Calu3 (cell line): Measurements from ENCODE around the gene INTS1. TPM values are rescaled to one million over a fixed set of nuclear protein-coding genes. Genes with fewer than 3 reads are reported as not detected.

ENCODE experiments used
- BruUV-seq: library from RNA; stranded (reverse); fragments of 400-500 nt; replicated peaks from 2 replicates; lab custom pipeline; 2021; lab: Mats Ljungman, UMichigan
- CTCF ChIA-PET: fragments of 300-600 bp; sonication (Branson Sonifier 250); formaldehyde crosslinking; loops from one replicate; lab custom pipeline; 2022; ENCODE audit warnings: antibody characterized with exemption; lab: Charles Lee
- DNase-seq: peaks from one replicate; pipeline ENCODE4 v3.0.0; 2022
- H3K27ac Mint-ChIP-seq: one replicate; pipeline ENCODE4 v1.8.0; 2022; ENCODE audit warnings: mixed read lengths; ENCODE audit not compliant: unreplicated experiment
- H3K27me3 Mint-ChIP-seq: one replicate; pipeline ENCODE4 v1.8.0; 2022; ENCODE audit warnings: mixed read lengths; ENCODE audit not compliant: unreplicated experiment
- H3K36me3 Mint-ChIP-seq: one replicate; pipeline ENCODE4 v1.8.0; 2022; ENCODE audit warnings: mild to moderate bottlenecking, moderate library complexity, mixed read lengths; ENCODE audit not compliant: insufficient read depth, unreplicated experiment
- H3K4me1 Mint-ChIP-seq: one replicate; pipeline ENCODE4 v1.8.0; 2022; ENCODE audit warnings: mild to moderate bottlenecking, low read depth, mixed read lengths; ENCODE audit not compliant: unreplicated experiment
- H3K4me3 Mint-ChIP-seq: one replicate; pipeline ENCODE4 v1.8.0; 2022; ENCODE audit warnings: mild to moderate bottlenecking, low read depth, moderate library complexity, mixed read lengths; ENCODE audit not compliant: unreplicated experiment
- H3K9me3 Mint-ChIP-seq: one replicate; pipeline ENCODE4 v1.8.0; 2022; ENCODE audit warnings: low read depth, mixed read lengths; ENCODE audit not compliant: unreplicated experiment
- intact Hi-C: fragments of 100-400 bp; cut with micrococcal nuclease; formaldehyde crosslinking; loops from one replicate; pipeline ENCODE4 v1.10.0; 2022; ENCODE audit not compliant: unreplicated experiment
- total RNA-seq: library from RNA; stranded (reverse); gene quantifications from 2 replicates; pipeline ENCODE4 v1.2.3, GENCODE V29; 2022
- TF ChIP-seq, protein P1 (sequence below): fragments of 200-600 bp; IDR thresholded peaks from one replicate; pipeline ENCODE4 v1.8.0; 2022; ENCODE audit warnings: antibody characterized with exemption; ENCODE audit not compliant: unreplicated experiment

The INTS1 gene
- total RNA-seq, 1 experiment from 2014 or later: 192 TPM

DNA sequence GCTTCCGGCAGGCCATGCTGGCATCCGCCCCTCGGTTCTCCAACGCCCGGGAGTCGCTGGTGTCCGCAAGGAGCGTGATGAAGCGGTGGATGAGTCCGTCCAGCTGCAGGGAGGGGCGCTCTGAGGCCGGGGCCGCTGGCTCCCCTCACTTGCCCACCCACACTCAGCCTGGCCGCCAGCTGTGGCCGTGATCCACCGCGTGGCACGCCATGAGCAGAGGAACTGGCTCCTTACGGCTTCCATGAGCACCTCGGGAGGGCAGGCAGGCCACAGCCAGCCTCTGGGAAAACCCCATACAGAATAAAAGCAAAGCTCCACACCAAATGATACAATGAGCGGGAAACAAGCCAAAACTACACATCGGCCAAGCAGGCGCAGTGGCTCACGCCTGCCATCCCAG is 29.5 kb downstream of the INTS1 start:
- no peaks in the 10 kb centered on the region for H3K4me1 Mint-ChIP-seq
- intact Hi-C loops: loop anchor here (5.0 kb wide), 1 partner anchor 282 kb away; no protein-coding TSS in a partner anchor
- H3K27me3 Mint-ChIP-seq: no peaks in the 10 kb centered on the region
- DNase-seq: no peak
- peaks cover 74% of the 10 kb centered on the region for H3K36me3 Mint-ChIP-seq
- no TSS peak for BruUV-seq
- no peak overlapping the region for H3K27ac Mint-ChIP-seq
- TF ChIP-seq, protein P1, sequence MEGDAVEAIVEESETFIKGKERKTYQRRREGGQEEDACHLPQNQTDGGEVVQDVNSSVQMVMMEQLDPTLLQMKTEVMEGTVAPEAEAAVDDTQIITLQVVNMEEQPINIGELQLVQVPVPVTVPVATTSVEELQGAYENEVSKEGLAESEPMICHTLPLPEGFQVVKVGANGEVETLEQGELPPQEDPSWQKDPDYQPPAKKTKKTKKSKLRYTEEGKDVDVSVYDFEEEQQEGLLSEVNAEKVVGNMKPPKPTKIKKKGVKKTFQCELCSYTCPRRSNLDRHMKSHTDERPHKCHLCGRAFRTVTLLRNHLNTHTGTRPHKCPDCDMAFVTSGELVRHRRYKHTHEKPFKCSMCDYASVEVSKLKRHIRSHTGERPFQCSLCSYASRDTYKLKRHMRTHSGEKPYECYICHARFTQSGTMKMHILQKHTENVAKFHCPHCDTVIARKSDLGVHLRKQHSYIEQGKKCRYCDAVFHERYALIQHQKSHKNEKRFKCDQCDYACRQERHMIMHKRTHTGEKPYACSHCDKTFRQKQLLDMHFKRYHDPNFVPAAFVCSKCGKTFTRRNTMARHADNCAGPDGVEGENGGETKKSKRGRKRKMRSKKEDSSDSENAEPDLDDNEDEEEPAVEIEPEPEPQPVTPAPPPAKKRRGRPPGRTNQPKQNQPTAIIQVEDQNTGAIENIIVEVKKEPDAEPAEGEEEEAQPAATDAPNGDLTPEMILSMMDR: no peak
- CTCF ChIA-PET: interaction anchor here (0.9 to 1.7 kb wide), 13 partner anchors 12 to 299 kb away, joined by 3 to 11 read pairs (median 5); partner anchors contain the start of genes MICALL2 and TMEM184A
- no peaks in the 10 kb centered on the region for H3K9me3 Mint-ChIP-seq
- H3K4me3 Mint-ChIP-seq: no peak overlapping the region

DNA sequence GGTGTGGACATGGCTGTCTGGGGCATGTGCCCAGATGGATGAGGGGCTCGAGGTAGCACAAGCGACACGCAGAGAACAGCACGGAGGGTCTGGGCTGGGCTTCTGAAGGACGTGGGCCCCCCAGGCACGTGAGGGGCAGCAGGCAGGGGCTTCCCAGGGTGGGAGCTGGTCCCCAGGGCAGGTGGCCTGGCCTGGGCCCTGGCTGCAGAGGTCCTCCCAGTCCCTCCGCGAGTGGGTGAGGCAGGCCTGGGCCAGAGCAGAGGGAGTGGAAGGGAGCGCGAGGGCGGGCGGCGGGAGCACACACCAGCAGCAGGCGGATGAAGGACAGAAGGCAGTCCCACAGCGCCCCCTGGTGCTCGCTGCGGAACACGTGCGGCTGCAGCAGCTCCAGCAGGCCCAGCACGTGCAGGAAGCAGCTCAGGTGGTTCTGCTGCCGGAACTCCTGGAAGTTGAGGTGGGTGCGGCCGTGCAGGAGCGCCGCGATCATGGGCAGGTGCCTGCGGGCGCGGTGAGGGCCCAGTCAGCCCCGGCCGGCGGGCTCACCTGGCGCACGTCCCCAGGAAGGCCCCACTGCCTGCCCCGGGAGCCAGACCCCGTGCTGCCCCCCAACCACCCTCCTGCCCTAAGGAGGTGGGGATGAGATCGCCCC is 30.2 kb downstream of the INTS1 start:
- Mint-ChIP-seq H3K4me3 (no peak overlapping the region), H3K27me3 (no peaks in the 10 kb centered on the region), H3K36me3 (peaks cover 68% of the 10 kb centered on the region), H3K27ac (peak overlapping the region; percentile 44), H3K9me3 (no peaks in the 10 kb centered on the region), H3K4me1 (no peaks in the 10 kb centered on the region)
- CTCF ChIA-PET: interaction anchor here (0.6 to 1.7 kb wide), 14 partner anchors 11 to 298 kb away, joined by 3 to 11 read pairs (median 4); partner anchors contain the start of genes MICALL2 and TMEM184A
- TF ChIP-seq, protein P1: peak; percentile 99
- intact Hi-C loops: loop anchor here (5.0 kb wide), 1 partner anchor 282 kb away; no protein-coding TSS in a partner anchor
- no TSS peak for BruUV-seq
- DNase-seq: peak; percentile 98

DNA sequence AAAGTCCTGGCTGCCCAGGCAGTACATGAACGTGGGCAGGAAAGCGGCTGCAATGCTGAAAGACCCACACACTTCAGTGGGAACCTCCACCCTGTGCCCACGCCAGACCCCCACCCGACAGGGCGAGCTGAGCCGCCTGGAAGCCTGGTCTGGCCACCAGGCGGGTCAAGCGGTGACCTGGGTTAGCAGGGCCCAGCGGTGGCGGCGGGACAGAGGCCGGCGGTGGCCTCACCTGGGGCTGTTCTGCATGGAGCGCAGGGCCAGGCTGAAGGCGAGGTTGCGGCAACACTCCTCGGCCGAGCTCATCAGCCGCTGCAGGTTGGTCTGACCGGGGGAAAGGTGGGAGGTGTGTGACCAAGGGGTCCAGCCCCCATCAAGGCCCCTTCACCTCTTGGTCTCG is 33.3 kb downstream of the INTS1 start:
- Mint-ChIP-seq H3K9me3 (no peaks in the 10 kb centered on the region), H3K27me3 (no peaks in the 10 kb centered on the region), H3K27ac (no peak overlapping the region), H3K36me3 (peaks cover 64% of the 10 kb centered on the region), H3K4me1 (peaks cover 16% of the 10 kb centered on the region), H3K4me3 (no peak overlapping the region)
- TF ChIP-seq, protein P1: no peak
- CTCF ChIA-PET: no interaction called here
- BruUV-seq: no TSS peak
- intact Hi-C loops: loop anchor here (5.0 kb wide), 1 partner anchor 279 kb away; no protein-coding TSS in a partner anchor
- no peak for DNase-seq

DNA sequence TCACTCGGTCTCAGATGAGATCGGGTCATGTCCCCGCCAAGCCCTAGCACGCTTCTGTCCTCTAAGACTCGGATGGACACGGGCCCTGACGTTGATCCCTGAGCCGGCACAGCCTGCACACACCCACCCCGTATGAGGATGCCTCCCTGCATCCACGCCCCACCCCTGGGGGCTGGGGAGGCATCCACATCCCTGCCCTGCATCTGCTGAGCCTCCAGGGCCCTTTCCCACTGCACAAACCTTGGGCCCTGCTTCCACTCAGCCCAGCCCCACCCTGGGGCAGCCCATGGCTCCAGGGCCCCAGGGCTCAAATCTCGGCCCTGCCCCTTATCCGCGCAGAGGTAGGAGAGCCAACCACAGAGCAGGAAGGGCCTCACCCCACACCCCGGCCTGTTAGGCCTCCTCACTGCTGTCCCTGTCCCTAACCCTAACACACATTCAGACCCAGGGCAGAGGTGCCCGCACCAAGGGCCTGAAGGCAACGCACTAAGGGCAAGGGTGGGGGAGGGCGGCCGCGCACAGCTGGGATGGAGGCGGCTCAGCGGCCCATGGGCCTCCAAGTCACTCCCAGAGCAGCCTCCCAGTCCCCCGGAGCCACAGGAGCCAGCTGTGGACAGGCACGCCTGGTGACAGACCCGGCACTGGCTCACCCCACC is 35.4 kb downstream of the INTS1 start:
- intact Hi-C loops: no loop called here
- Mint-ChIP-seq H3K27me3 (no peaks in the 10 kb centered on the region), H3K9me3 (no peaks in the 10 kb centered on the region), H3K4me3 (no peak overlapping the region), H3K36me3 (peaks cover 47% of the 10 kb centered on the region), H3K4me1 (peaks cover 16% of the 10 kb centered on the region), H3K27ac (no peak overlapping the region)
- BruUV-seq: no TSS peak
- CTCF ChIA-PET: no interaction called here
- no peak for DNase-seq
- TF ChIP-seq, protein P1: no peak
